Measurements from ENCODE around the gene G0S2.

G0S2 gene

DNA sequence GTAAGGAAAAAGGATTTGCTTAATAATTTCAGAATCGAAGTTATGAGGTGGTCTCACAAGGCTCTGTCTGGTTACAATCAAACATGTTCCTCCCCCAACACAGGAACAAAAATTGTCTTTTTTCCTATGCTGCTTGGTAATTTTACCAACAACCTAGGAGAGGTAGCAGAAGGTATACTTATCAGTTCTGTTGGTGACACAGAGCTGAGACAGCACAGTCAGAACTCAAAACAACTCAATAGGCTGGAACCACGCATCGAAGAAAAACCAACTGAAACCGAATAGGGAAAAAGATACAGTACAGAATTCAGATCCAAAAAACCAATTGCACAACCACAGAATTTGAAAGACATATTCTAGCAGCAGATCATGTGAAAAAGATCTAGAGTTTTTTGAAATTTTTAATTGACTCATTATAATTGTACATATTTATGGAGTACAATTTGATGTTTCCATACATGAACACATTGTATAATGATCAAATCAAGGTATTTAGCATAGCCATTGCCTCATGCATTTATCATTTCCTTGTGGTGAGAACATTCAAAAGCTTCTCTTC lies 3.8 kb downstream of the G0S2 start:
- H3K9ac ChIP-seq (ENCODE audit: low read length): no peak overlapping the region
- H4K20me1 ChIP-seq (ENCODE audit: insufficient read depth, low read length): no peaks in the 10 kb centered on the region
- no peaks in the 10 kb centered on the region for H3K36me3 ChIP-seq (ENCODE audit: insufficient read depth, low read length)
- no peaks in the 10 kb centered on the region for H3K9me2 ChIP-seq (ENCODE audit: low read depth, low read length)
- H3K4me3 ChIP-seq (ENCODE audit: low read depth, low read length, poor library complexity, severe bottlenecking): no peak overlapping the region
- H3K9me3 ChIP-seq (ENCODE audit: low read length): no peaks in the 10 kb centered on the region
- no peaks in the 10 kb centered on the region for H3K4me1 ChIP-seq (ENCODE audit: insufficient read depth, low read length, severe bottlenecking)
- H3F3A ChIP-seq (ENCODE audit: insufficient read depth, low read length): no peaks in the 10 kb centered on the region
- H3K4me2 ChIP-seq (ENCODE audit: low read length): no peak overlapping the region
- no peak for TF ChIP-seq EZH2 (IDR thresholded peaks at IDR 0.05; ENCODE audit: borderline replicate concordance, low read length)
- TF ChIP-seq, protein P1, sequence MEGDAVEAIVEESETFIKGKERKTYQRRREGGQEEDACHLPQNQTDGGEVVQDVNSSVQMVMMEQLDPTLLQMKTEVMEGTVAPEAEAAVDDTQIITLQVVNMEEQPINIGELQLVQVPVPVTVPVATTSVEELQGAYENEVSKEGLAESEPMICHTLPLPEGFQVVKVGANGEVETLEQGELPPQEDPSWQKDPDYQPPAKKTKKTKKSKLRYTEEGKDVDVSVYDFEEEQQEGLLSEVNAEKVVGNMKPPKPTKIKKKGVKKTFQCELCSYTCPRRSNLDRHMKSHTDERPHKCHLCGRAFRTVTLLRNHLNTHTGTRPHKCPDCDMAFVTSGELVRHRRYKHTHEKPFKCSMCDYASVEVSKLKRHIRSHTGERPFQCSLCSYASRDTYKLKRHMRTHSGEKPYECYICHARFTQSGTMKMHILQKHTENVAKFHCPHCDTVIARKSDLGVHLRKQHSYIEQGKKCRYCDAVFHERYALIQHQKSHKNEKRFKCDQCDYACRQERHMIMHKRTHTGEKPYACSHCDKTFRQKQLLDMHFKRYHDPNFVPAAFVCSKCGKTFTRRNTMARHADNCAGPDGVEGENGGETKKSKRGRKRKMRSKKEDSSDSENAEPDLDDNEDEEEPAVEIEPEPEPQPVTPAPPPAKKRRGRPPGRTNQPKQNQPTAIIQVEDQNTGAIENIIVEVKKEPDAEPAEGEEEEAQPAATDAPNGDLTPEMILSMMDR (IDR thresholded peaks at IDR 0.05; ENCODE audit: low read length): no peak
- no peaks in the 10 kb centered on the region for H3K79me2 ChIP-seq (ENCODE audit: insufficient read depth, low read length)
- H2AFZ ChIP-seq (ENCODE audit: low read length): no peak overlapping the region
- H3K27ac ChIP-seq (ENCODE audit: low read depth, low read length, poor library complexity, severe bottlenecking): no peak overlapping the region
- H3K27me3 ChIP-seq (ENCODE audit: insufficient read depth, low read length): no peaks in the 10 kb centered on the region

DNA sequence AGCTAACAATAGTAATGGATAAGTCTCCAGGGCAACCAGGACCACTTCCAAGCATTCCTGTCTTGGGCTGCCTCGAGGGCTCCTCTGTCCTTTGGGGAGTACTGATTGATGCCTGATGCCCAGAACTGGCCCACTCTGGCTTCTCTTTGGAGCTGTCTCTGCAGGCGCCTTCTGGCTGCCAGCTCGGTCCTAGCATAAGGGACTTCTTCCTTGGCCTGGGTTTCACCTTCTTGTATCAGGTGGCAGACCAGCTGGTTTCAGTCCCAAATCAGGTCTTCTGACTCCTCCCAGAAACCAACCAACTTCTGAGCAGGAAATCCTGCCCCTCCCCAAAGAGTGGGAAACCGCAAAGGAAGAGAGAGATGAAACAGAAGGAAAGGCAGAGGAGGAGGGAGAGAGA lies 10.6 kb downstream of the G0S2 start:
- H3K4me2 ChIP-seq (ENCODE audit: low read length): no peak overlapping the region
- H3K36me3 ChIP-seq (ENCODE audit: insufficient read depth, low read length): no peaks in the 10 kb centered on the region
- H3F3A ChIP-seq (ENCODE audit: insufficient read depth, low read length): no peaks in the 10 kb centered on the region
- no peaks in the 10 kb centered on the region for H4K20me1 ChIP-seq (ENCODE audit: insufficient read depth, low read length)
- H2AFZ ChIP-seq (ENCODE audit: low read length): no peak overlapping the region
- no peak overlapping the region for H3K9ac ChIP-seq (ENCODE audit: low read length)
- H3K4me1 ChIP-seq (ENCODE audit: insufficient read depth, low read length, severe bottlenecking): no peaks in the 10 kb centered on the region
- H3K9me2 ChIP-seq (ENCODE audit: low read depth, low read length): no peaks in the 10 kb centered on the region
- TF ChIP-seq EZH2 (IDR thresholded peaks at IDR 0.05; ENCODE audit: borderline replicate concordance, low read length): no peak
- TF ChIP-seq, protein P1 (IDR thresholded peaks at IDR 0.05; ENCODE audit: low read length): no peak
- no peak overlapping the region for H3K27ac ChIP-seq (ENCODE audit: low read depth, low read length, poor library complexity, severe bottlenecking)
- no peak overlapping the region for H3K4me3 ChIP-seq (ENCODE audit: low read depth, low read length, poor library complexity, severe bottlenecking)
- no peaks in the 10 kb centered on the region for H3K9me3 ChIP-seq (ENCODE audit: low read length)
- no peaks in the 10 kb centered on the region for H3K27me3 ChIP-seq (ENCODE audit: insufficient read depth, low read length)
- no peaks in the 10 kb centered on the region for H3K79me2 ChIP-seq (ENCODE audit: insufficient read depth, low read length)

DNA sequence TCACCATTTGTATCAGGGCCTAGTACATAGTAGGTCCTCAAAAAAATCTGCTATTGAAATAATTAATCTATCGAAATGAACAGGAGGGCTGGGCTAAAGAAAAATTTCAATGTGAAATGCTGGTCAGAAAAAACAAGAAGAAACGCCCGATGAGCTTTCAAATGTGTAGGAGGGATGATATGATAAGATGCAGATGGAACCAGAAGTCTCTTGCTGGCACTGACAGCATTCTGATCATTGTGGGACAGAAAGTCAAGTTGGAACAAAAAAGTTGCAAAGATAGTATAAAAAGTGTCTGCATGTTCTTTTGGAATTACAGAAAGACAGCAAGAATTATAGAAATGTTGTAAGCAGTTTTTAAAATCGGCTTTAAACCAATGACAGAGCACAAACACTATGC lies 11.1 kb downstream of the G0S2 start:
- no peaks in the 10 kb centered on the region for H4K20me1 ChIP-seq (ENCODE audit: insufficient read depth, low read length)
- TF ChIP-seq, protein P1 (IDR thresholded peaks at IDR 0.05; ENCODE audit: low read length): no peak
- TF ChIP-seq EZH2 (IDR thresholded peaks at IDR 0.05; ENCODE audit: borderline replicate concordance, low read length): no peak
- no peak overlapping the region for H3K9ac ChIP-seq (ENCODE audit: low read length)
- no peaks in the 10 kb centered on the region for H3K4me1 ChIP-seq (ENCODE audit: insufficient read depth, low read length, severe bottlenecking)
- no peaks in the 10 kb centered on the region for H3K9me2 ChIP-seq (ENCODE audit: low read depth, low read length)
- no peaks in the 10 kb centered on the region for H3K79me2 ChIP-seq (ENCODE audit: insufficient read depth, low read length)
- H3K9me3 ChIP-seq (ENCODE audit: low read length): no peaks in the 10 kb centered on the region
- H3K4me2 ChIP-seq (ENCODE audit: low read length): no peak overlapping the region
- no peak overlapping the region for H2AFZ ChIP-seq (ENCODE audit: low read length)
- no peak overlapping the region for H3K4me3 ChIP-seq (ENCODE audit: low read depth, low read length, poor library complexity, severe bottlenecking)
- no peaks in the 10 kb centered on the region for H3K27me3 ChIP-seq (ENCODE audit: insufficient read depth, low read length)
- H3K27ac ChIP-seq (ENCODE audit: low read depth, low read length, poor library complexity, severe bottlenecking): no peak overlapping the region
- H3F3A ChIP-seq (ENCODE audit: insufficient read depth, low read length): no peaks in the 10 kb centered on the region
- no peaks in the 10 kb centered on the region for H3K36me3 ChIP-seq (ENCODE audit: insufficient read depth, low read length)

All from OCI-LY1 (cell line).